Left forelimb (tissue), 1 donor: ENCODE measurements around the gene RPS6KB2.
A peak's percentile ranks its signal among the peaks of the same experiment; 100 is the strongest.
"Not testable (repeated sequence)": the region's sequence is repeated elsewhere in the genome, so short reads cannot be mapped to it uniquely, and the experiment has no call there.

Experiments
- DNase-seq: peaks from one replicate; pipeline ENCODE4 v3.0.0-alpha.2; 2018; ENCODE audit warnings: low spot score

RPS6KB2 gene

GRCh38 chr11:67410984-67411784 lies 17.1 kb upstream of the RPS6KB2 start:
- DNase-seq = no peak

- DNase-seq = no peak
These were observed 16.5 kb upstream of the RPS6KB2 start for GRCh38 chr11:67411785-67412152.

- DNase-seq = no peak
These were observed 15.7 kb upstream of the RPS6KB2 start for GRCh38 chr11:67412495-67413179.

DNA sequence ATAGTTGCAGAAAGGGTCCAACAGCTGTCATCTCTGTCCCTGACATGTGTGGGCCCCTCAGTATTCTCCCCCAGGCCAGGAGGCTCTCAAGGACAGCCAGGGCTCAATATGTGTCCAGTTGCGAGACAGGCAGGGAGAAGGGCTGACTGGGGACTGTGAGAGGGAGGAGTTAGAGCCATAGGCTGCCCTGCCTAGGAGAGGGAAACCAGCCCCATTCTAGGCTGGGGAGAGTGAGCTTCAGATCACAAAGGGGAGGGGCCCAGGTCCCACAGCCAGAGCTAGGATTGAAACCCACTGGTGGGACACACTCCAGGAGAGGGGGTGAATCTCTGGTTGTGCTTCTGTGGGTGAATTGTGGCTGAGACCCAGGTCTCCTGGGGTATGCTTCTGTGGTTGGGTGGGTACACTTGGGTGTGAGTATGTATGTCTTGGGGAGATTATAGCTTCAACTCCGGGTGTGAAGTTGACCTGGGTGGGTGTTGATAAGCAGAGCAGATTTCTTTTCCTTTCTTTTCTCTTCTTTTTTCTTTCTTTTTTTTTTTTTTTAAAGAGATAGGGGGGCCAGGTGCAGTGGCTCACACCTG lies 14.9 kb upstream of the RPS6KB2 start:
- DNase-seq = no peak

GRCh38 chr11:67415501-67416304 lies 12.6 kb upstream of the RPS6KB2 start, which contains the start of gene CARNS1:
Gene CARNS1 (plus strand): TSS chr11:67415678. CDS start chr11:67416200, 522 bp downstream.
- DNase-seq = no peak

- DNase-seq = no peak
These were observed 11.6 kb upstream of the RPS6KB2 start for GRCh38 chr11:67416416-67417335.

DNA sequence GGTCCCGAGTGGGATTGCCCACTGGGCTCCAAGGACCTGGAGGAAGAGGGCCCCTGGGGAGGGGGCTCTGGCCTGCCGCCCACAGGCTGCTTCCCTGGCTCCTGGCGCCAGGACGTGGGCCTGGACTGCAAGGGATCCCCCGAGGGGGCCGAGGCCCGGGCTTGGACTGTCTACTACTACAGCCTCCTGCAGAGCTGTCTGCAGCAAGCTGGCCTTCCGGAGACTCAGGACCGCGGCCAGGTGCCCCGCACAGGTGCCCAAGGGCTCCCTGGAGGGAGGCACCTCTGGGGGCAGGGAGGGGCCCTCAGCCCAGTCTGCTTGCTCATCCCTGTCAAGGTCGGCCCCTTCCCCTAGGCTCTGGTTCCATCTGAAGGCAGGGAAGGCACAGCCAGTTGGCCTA lies 10.9 kb upstream of the RPS6KB2 start:
- DNase-seq = no peak

GRCh38 chr11:67418476-67419281 lies 9.6 kb upstream of the RPS6KB2 start:
- peak; percentile 78 for DNase-seq

DNA sequence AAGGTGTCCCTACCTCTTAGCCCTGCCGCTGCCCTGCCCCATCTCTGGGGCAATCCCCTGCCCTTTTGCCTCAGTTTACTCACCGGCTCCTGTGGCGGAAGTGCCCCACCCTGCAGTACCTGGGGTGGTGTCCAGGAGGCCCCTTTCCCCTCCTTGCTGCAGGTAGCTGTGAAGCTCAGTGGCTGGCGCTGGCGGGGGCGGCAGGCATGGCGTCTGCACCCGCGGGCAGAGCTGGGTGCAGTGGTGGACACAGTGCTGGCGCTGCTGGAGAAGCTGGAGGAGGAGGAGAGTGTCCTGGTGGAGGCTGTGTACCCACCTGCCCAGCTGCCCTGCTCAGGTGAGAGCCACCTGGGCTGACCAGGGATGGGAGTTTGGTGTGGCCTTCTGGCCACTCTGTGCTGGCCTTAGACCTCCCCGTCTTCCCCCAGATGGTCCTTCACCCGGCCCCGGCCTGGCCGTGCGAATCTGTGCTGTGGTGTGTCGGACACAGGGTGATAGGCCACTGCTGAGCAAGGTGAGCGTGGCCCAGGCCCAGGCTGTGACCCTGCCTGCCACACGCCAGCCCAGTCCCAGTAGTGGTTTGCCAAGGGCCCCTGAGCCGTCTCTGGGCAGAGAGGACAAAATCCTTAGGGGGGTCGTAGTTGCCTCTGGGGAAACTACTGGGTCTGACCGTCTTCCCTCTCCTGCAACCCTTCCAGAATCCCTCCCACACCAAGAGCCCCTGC lies 8.8 kb upstream of the RPS6KB2 start:
- DNase-seq = no peak

- no peak for DNase-seq
These were observed 8.1 kb upstream of the RPS6KB2 start for GRCh38 chr11:67420147-67420645.

DNA sequence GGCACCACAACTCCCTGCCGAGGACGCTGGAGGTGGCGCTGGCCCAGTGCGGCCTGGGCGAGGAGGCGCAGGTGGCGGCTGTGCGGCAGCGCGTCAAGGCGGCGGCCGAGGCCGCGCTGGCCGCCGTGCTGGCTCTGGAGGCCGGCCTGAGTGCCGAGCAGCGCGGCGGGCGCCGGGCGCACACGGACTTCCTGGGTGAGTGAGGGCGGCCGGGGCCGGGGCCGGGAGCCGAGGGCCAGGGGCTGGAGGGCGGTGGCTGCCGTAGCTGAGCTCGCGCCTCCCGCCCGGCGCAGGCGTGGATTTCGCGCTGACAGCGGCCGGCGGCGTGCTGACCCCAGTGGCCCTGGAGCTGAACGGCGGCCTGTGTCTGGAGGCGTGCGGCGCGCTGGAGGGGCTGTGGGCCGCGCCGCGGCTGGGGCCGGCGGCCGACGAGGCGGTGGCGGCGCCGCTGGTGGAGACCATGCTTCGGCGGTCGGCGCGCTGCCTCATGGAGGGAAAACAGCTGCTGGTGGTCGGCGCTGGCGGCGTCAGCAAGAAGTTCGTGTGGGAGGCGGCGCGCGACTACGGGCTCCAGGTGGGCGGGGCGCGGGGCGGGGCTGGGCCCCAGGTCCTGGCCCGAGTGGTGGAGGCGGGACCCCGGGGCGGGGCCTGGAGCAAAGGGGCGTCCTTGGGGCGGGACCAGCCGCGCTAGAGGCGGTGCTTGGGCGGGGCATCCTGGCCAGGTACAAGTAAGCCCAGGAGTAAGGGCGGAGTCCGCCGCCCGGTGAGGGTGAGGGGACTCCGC lies 7.5 kb upstream of the RPS6KB2 start:
- peak; percentile 97 for DNase-seq

GRCh38 chr11:67421430-67422031 lies 6.8 kb upstream of the RPS6KB2 start:
- no peak for DNase-seq

DNA sequence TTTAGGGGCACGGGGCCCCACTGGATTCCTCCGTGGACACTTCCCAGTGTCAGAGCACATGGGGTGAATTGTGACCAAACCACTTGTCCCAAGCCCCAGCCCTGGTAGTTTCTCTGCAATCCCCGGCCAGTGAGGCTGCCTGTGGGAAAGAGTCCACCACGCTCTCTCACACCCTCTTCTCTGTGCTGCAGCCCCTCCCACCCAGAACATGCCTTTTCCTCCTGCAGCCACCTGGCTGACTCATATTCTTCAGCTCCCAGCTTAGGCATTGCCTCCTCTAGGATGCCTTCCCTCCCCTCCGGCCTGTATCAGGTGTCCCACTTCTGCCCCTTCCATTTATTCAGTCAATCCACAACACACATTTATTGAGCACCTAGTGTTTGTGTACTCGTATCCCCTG lies 5.4 kb upstream of the RPS6KB2 start:
- no peak for DNase-seq

GRCh38 chr11:67423466-67423865 lies 4.8 kb upstream of the RPS6KB2 start:
- no peak for DNase-seq

DNA sequence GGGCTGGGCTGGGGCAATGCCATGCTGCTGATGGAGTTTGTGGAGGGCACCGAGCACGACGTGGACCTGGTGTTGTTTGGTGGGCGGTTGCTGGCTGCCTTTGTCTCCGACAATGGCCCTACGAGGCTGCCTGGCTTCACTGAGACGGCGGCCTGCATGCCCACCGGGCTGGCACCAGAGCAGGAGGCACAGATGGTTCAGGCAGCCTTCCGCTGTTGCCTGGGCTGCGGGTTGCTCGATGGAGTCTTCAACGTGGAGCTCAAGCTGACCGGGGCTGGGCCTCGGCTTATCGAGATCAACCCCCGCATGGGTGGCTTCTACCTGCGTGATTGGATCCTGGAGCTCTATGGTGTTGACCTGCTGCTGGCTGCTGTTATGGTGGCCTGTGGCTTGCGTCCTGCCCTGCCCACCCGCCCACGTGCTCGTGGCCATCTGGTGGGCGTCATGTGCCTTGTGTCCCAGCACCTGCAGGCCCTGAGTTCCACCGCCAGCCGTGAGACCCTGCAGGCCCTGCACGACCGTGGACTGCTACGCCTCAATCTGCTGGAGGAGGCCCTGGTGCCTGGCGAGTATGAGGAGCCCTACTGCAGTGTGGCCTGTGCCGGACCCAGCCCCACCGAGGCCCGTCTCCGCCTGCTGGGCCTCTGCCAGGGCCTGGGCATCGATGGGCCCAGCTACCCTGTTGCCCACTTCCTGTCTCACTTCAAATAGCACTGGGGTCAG lies 4.2 kb upstream of the RPS6KB2 start:
- no peak for DNase-seq

- DNase-seq = not testable (repeated sequence)
These were observed 882 bp upstream of the RPS6KB2 start for GRCh38 chr11:67427364-67427859.

- no peak for DNase-seq
These were observed 859 bp downstream of the RPS6KB2 start for GRCh38 chr11:67429038-67429668.
